Measurements from ENCODE around the gene HP1BP3.

- no peak for TF ChIP-seq CTCF (conservative IDR thresholded peaks at IDR 0.05; ENCODE audit: low read depth, low read length)
- TF ChIP-seq BHLHE40 (IDR thresholded peaks at IDR 0.05; ENCODE audit: low read depth, low read length) = no peak
- TF ChIP-seq RFX5 (IDR thresholded peaks at IDR 0.05; ENCODE audit: low read depth, low read length) = no peak
- TF ChIP-seq, protein P1, sequence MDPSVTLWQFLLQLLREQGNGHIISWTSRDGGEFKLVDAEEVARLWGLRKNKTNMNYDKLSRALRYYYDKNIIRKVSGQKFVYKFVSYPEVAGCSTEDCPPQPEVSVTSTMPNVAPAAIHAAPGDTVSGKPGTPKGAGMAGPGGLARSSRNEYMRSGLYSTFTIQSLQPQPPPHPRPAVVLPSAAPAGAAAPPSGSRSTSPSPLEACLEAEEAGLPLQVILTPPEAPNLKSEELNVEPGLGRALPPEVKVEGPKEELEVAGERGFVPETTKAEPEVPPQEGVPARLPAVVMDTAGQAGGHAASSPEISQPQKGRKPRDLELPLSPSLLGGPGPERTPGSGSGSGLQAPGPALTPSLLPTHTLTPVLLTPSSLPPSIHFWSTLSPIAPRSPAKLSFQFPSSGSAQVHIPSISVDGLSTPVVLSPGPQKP (IDR thresholded peaks at IDR 0.05; ENCODE audit: borderline replicate concordance, low read depth, low read length) = no peak
Measured at GRCh38 chr1:20700636-20701215, 86.4 kb downstream of the HP1BP3 start.
